Fibroblast of lung (primary cell): ENCODE data around the gene TGIF1. TPM values are rescaled to one million over a fixed set of nuclear protein-coding genes. Genes with fewer than 3 reads are reported as not detected.
A peak's percentile ranks its signal among the peaks of the same experiment; 100 is the strongest.

ENCODE experiments used
- DNase-seq, 2 donors: peaks; one replicate each; pipeline versions ENCODE4 v3.0.0 to v3.0.0-alpha.2; 2010; ENCODE audit warnings: low read depth in 2 of 2
- H2AFZ ChIP-seq: 2 replicates; pipeline ENCODE4 v1.5.1; 2012; ENCODE audit warnings: low read length, control low read depth, inconsistent platforms
- H3K27ac ChIP-seq: 2 replicates; pipeline ENCODE4 v1.5.1; 2011; ENCODE audit warnings: low read length, control low read depth; ENCODE audit not compliant: insufficient read depth
- H3K27me3 ChIP-seq: 2 replicates; pipeline ENCODE4 v1.5.1; 2011; ENCODE audit warnings: mild to moderate bottlenecking, low read length; ENCODE audit not compliant: control insufficient read depth, insufficient read depth
- H3K36me3 ChIP-seq: 2 replicates; pipeline ENCODE4 v1.5.1; 2011; ENCODE audit warnings: low read length; ENCODE audit not compliant: control insufficient read depth, insufficient read depth
- H3K4me1 ChIP-seq: 2 replicates; pipeline ENCODE4 v1.5.1; 2011; ENCODE audit warnings: low read length; ENCODE audit not compliant: control insufficient read depth, insufficient read depth; ENCODE audit errors: extremely low read depth
- H3K4me2 ChIP-seq: 2 replicates; pipeline ENCODE4 v1.5.1; 2011; ENCODE audit warnings: low read length, control low read depth; ENCODE audit not compliant: insufficient read depth; ENCODE audit errors: extremely low read depth
- H3K4me3 ChIP-seq, 4 experiments: fragments of 200-600 bp in 1 of 4; sonication (generic) in 1 of 4; replicated peaks in 1 of 4; 2 replicates each; pipeline ENCODE4 v1.5.1; 2011 to 2016; ENCODE audit warnings: low read length in 4 of 4, low read depth in 3 of 4, mild to moderate bottlenecking in 3 of 4, control low read depth in 2 of 4, inconsistent platforms in 1 of 4, mixed read lengths in 1 of 4; ENCODE audit not compliant: insufficient read depth in 1 of 4; ENCODE audit errors: control extremely low read depth in 1 of 4
- H3K79me2 ChIP-seq: 2 replicates; pipeline ENCODE4 v1.5.1; 2012; ENCODE audit warnings: mild to moderate bottlenecking, low read length, inconsistent platforms; ENCODE audit not compliant: control insufficient read depth, insufficient read depth
- H3K9ac ChIP-seq: 2 replicates; pipeline ENCODE4 v1.5.1; 2011; ENCODE audit warnings: mild to moderate bottlenecking, low read length, control low read depth; ENCODE audit not compliant: insufficient read depth
- H3K9me3 ChIP-seq: 2 replicates; pipeline ENCODE4 v1.5.1; 2012; ENCODE audit warnings: low read depth, low read length; ENCODE audit not compliant: control insufficient read depth, insufficient read depth
- H4K20me1 ChIP-seq: 2 replicates; pipeline ENCODE4 v1.5.1; 2011; ENCODE audit warnings: low read length; ENCODE audit not compliant: control insufficient read depth, insufficient read depth; ENCODE audit errors: extremely low read depth
- CTCF ChIP-seq, 2 donors: IDR thresholded peaks in 1 of 2; conservative IDR thresholded peaks in 1 of 2; 1 replicate in 1 of 2; 2 replicates in 1 of 2; pipeline ENCODE4 v1.5.1; 2011 to 2012; ENCODE audit warnings: low read length in 2 of 2, control low read depth in 1 of 2, inconsistent platforms in 1 of 2, low read depth in 1 of 2, mild to moderate bottlenecking in 1 of 2
- EZH2 ChIP-seq: IDR thresholded peaks from 2 replicates; pipeline ENCODE4 v1.5.1; 2012; ENCODE audit warnings: low read length, control low read depth, mild to moderate bottlenecking; ENCODE audit errors: missing control alignments
- polyA plus RNA-seq, 2 donors: library from polyadenylated mRNA; depleted of rRNA in 1 of 2; stranded (reverse) in 1 of 2; unstranded in 1 of 2; fragments of >200 nt; gene quantifications; 2 replicates each; pipeline ENCODE4 v1.2.1, GENCODE V29; 2011 to 2012; ENCODE audit warnings: missing spikeins in 1 of 2
- total RNA-seq: library from RNA; depleted of rRNA; stranded (reverse); fragments of >200 nt; gene quantifications from 2 replicates; pipeline ENCODE4 v1.2.1, GENCODE V29; 2014

Gene TGIF1
- total and polyA plus RNA-seq, 2 donors (not counting 1 experiment from before 2014, with no cell fraction given), result 64.7 to 157 TPM

GRCh38 chr18:3498698-3499471 is 48.9 kb downstream of the TGIF1 start:
- no peaks in the 10 kb centered on the region for H3K9me3 ChIP-seq
- H3K36me3 ChIP-seq, result no peaks in the 10 kb centered on the region
- peak overlapping the region; percentile 91 for H3K4me2 ChIP-seq
- no peaks in the 10 kb centered on the region for H4K20me1 ChIP-seq
- H3K79me2 ChIP-seq, result no peaks in the 10 kb centered on the region
- peak overlapping the region; percentile 82 for H2AFZ ChIP-seq
- H3K4me1 ChIP-seq, result peaks cover 3% of the 10 kb centered on the region
- TF ChIP-seq EZH2 (no peak), CTCF (conservative IDR thresholded peaks at IDR 0.05 in 1 of 2, IDR thresholded peaks at IDR 0.05 in 1 of 2; ENCODE audit: low read depth in 1 of 2, low read length in 2 of 2) (no peak)
- peak overlapping the region; percentile 37 to 53 (median 48) for H3K4me3 ChIP-seq
- DNase-seq, result peak; percentile 44 to 69
- no peak overlapping the region for H3K27ac ChIP-seq
- no peaks in the 10 kb centered on the region for H3K27me3 ChIP-seq
- H3K9ac ChIP-seq, result peak overlapping the region; percentile 23

GRCh38 chr18:3499501-3499900 is 49.5 kb downstream of the TGIF1 start:
- Histone ChIP-seq H3K36me3 (no peaks in the 10 kb centered on the region), H3K27me3 (no peaks in the 10 kb centered on the region), H3K4me1 (peaks cover 3% of the 10 kb centered on the region), H2AFZ (peak overlapping the region; percentile 82), H3K4me2 (peak overlapping the region; percentile 91), H4K20me1 (no peaks in the 10 kb centered on the region), H3K79me2 (no peaks in the 10 kb centered on the region), H3K27ac (no peak overlapping the region), H3K9ac (no peak overlapping the region), H3K9me3 (no peaks in the 10 kb centered on the region), H3K4me3 (peak overlapping the region; percentile 37 to 53 (median 48))
- no peak for TF ChIP-seq CTCF (conservative IDR thresholded peaks at IDR 0.05 in 1 of 2, IDR thresholded peaks at IDR 0.05 in 1 of 2; ENCODE audit: low read depth in 1 of 2, low read length in 2 of 2)
- TF ChIP-seq EZH2, result no peak
- DNase-seq, result peak in 1 of 2 donors; percentile 20

GRCh38 chr18:3500016-3500415 is 50.0 kb downstream of the TGIF1 start:
- Histone ChIP-seq H2AFZ (no peak overlapping the region), H3K36me3 (no peaks in the 10 kb centered on the region)
- peak in 1 of 2 donors; percentile 58 for DNase-seq

More at GRCh38 chr18:3500016-3500415, 50.0 kb downstream of the TGIF1 start:
- peaks cover 3% of the 10 kb centered on the region for H3K4me1 ChIP-seq
- TF ChIP-seq CTCF (conservative IDR thresholded peaks at IDR 0.05 in 1 of 2, IDR thresholded peaks at IDR 0.05 in 1 of 2; ENCODE audit: low read depth in 1 of 2, low read length in 2 of 2) (no peak), EZH2 (no peak)
- no peak overlapping the region for H3K27ac ChIP-seq
- no peaks in the 10 kb centered on the region for H3K27me3 ChIP-seq
- no peaks in the 10 kb centered on the region for H3K9me3 ChIP-seq
- no peak overlapping the region for H3K9ac ChIP-seq
- no peak overlapping the region for H3K4me3 ChIP-seq
- no peaks in the 10 kb centered on the region for H3K79me2 ChIP-seq
- H4K20me1 ChIP-seq, result no peaks in the 10 kb centered on the region
- H3K4me2 ChIP-seq, result no peak overlapping the region
